H1 (cell line): Measurements from ENCODE around the gene CMTR2. TPM values are rescaled to one million over a fixed set of nuclear protein-coding genes. Genes with fewer than 3 reads are reported as not detected.

ENCODE experiments used
- BCL11A ChIP-seq, 2 experiments: IDR thresholded peaks; one replicate each; pipeline ENCODE4 v1.6.1; 2011; ENCODE audit warnings: low read depth in 2 of 2, low read length in 2 of 2, mild to moderate bottlenecking in 2 of 2
- BRCA1 ChIP-seq: IDR thresholded peaks from 2 replicates; pipeline ENCODE4 v1.6.1; 2012; ENCODE audit warnings: low read depth, low read length, improper control_type of control experiment
- CBX5 ChIP-seq: fragments of 300-800, 300-1000 bp; sonication (generic); IDR thresholded peaks from 2 replicates; pipeline ENCODE4 v1.7.1; 2016; ENCODE audit warnings: antibody characterized with exemption, low read length, low read depth
- CEBPB ChIP-seq: IDR thresholded peaks from 2 replicates; pipeline ENCODE4 v1.6.1; 2012; ENCODE audit warnings: low read depth, low read length
- EGR1 ChIP-seq: IDR thresholded peaks from 2 replicates; pipeline ENCODE4 v1.6.1; 2011; ENCODE audit warnings: low read depth, low read length, borderline replicate concordance
- KDM4A ChIP-seq: IDR thresholded peaks from one replicate; pipeline ENCODE4 v1.7.1; 2012; ENCODE audit warnings: low read depth, mild to moderate bottlenecking, moderate library complexity, low read length, inconsistent platforms; ENCODE audit not compliant: severe bottlenecking
- KDM5A ChIP-seq: fragments of 200-600 bp; IDR thresholded peaks from 2 replicates; pipeline ENCODE4 v1.7.1; 2012; ENCODE audit warnings: mild to moderate bottlenecking, low read length, inconsistent platforms, mixed read lengths
- NRF1 ChIP-seq: IDR thresholded peaks from 2 replicates; pipeline ENCODE4 v1.6.1; 2011; ENCODE audit warnings: mild to moderate bottlenecking, low read depth, low read length, improper control_type of control experiment
- RAD21 ChIP-seq, 2 experiments: IDR thresholded peaks in 1 of 2; conservative IDR thresholded peaks in 1 of 2; 2 replicates each; pipeline ENCODE4 v1.6.1; 2011; ENCODE audit warnings: low read depth in 2 of 2, low read length in 2 of 2, improper control_type of control experiment in 1 of 2, inconsistent platforms in 1 of 2, mild to moderate bottlenecking in 1 of 2, moderate library complexity in 1 of 2
- RXRA ChIP-seq: IDR thresholded peaks from 2 replicates; pipeline ENCODE4 v1.6.1; 2011; ENCODE audit warnings: low read depth, mild to moderate bottlenecking, low read length, moderate library complexity; ENCODE audit not compliant: insufficient read depth
- SP1 ChIP-seq: IDR thresholded peaks from 2 replicates; pipeline ENCODE4 v1.6.1; 2011; ENCODE audit warnings: low read depth, low read length
- SRF ChIP-seq: IDR thresholded peaks from 2 replicates; pipeline ENCODE4 v1.6.1; 2011; ENCODE audit warnings: mild to moderate bottlenecking, low read depth, low read length, moderate library complexity
- polyA plus RNA-seq, 7 experiments: library from polyadenylated mRNA; depleted of rRNA in 3 of 7; stranded (reverse) in 5 of 7; unstranded in 2 of 7; fragments of >200 nt in 5 of 7; fragments of 200-250 nt in 2 of 7; gene quantifications; 1 replicate in 5 of 7; 2 replicates in 1 of 7; 4 replicates in 1 of 7; pipeline versions ENCODE4 v1.2.1 to v1.2.3, GENCODE V29; 2011 to 2013; ENCODE audit warnings: missing spikeins in 2 of 7, mixed read lengths in 2 of 7
- total RNA-seq: library from RNA; stranded (reverse); fragmentation: NEBNext Ultra II Directional; extraction: Animal tissue kit (Norgen Biotek cat#: 25700); gene quantifications from 2 replicates; pipeline ENCODE4 v1.2.1, GENCODE V29; 2021
- TF ChIP-seq, protein P1 (sequence below): fragments of 300-600 bp; sonication (generic); IDR thresholded peaks from 2 replicates; pipeline ENCODE4 v1.7.1; 2012; ENCODE audit warnings: low read length, moderate library complexity, mild to moderate bottlenecking, inconsistent platforms; ENCODE audit not compliant: insufficient replicate concordance

The CMTR2 gene
- total and polyA plus RNA-seq, 2 of the 8 experiments (the other 6 are each of a cell fraction or from before 2014, with no cell fraction given): 8.5 to 12.8 TPM

DNA sequence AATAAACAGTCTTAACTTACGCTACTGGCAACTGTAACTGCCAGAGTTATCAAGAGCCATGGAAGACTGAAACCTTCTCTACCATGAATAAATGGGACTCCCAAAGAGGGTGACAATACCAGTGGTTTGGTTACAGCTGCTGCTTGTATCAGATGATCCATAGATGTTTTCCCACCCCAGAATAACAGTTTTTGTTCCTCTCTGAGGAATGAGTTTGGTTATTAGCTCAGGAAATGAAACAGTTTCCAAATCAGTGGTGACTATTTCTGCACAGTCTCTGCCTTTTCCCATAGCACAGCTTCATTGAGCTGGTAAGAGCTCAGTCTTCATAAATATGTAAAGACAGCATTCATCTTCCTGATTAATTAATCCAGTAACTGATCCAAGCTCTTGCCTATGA is 44.7 kb downstream of the CMTR2 start (continued):
- TF ChIP-seq, protein P1, sequence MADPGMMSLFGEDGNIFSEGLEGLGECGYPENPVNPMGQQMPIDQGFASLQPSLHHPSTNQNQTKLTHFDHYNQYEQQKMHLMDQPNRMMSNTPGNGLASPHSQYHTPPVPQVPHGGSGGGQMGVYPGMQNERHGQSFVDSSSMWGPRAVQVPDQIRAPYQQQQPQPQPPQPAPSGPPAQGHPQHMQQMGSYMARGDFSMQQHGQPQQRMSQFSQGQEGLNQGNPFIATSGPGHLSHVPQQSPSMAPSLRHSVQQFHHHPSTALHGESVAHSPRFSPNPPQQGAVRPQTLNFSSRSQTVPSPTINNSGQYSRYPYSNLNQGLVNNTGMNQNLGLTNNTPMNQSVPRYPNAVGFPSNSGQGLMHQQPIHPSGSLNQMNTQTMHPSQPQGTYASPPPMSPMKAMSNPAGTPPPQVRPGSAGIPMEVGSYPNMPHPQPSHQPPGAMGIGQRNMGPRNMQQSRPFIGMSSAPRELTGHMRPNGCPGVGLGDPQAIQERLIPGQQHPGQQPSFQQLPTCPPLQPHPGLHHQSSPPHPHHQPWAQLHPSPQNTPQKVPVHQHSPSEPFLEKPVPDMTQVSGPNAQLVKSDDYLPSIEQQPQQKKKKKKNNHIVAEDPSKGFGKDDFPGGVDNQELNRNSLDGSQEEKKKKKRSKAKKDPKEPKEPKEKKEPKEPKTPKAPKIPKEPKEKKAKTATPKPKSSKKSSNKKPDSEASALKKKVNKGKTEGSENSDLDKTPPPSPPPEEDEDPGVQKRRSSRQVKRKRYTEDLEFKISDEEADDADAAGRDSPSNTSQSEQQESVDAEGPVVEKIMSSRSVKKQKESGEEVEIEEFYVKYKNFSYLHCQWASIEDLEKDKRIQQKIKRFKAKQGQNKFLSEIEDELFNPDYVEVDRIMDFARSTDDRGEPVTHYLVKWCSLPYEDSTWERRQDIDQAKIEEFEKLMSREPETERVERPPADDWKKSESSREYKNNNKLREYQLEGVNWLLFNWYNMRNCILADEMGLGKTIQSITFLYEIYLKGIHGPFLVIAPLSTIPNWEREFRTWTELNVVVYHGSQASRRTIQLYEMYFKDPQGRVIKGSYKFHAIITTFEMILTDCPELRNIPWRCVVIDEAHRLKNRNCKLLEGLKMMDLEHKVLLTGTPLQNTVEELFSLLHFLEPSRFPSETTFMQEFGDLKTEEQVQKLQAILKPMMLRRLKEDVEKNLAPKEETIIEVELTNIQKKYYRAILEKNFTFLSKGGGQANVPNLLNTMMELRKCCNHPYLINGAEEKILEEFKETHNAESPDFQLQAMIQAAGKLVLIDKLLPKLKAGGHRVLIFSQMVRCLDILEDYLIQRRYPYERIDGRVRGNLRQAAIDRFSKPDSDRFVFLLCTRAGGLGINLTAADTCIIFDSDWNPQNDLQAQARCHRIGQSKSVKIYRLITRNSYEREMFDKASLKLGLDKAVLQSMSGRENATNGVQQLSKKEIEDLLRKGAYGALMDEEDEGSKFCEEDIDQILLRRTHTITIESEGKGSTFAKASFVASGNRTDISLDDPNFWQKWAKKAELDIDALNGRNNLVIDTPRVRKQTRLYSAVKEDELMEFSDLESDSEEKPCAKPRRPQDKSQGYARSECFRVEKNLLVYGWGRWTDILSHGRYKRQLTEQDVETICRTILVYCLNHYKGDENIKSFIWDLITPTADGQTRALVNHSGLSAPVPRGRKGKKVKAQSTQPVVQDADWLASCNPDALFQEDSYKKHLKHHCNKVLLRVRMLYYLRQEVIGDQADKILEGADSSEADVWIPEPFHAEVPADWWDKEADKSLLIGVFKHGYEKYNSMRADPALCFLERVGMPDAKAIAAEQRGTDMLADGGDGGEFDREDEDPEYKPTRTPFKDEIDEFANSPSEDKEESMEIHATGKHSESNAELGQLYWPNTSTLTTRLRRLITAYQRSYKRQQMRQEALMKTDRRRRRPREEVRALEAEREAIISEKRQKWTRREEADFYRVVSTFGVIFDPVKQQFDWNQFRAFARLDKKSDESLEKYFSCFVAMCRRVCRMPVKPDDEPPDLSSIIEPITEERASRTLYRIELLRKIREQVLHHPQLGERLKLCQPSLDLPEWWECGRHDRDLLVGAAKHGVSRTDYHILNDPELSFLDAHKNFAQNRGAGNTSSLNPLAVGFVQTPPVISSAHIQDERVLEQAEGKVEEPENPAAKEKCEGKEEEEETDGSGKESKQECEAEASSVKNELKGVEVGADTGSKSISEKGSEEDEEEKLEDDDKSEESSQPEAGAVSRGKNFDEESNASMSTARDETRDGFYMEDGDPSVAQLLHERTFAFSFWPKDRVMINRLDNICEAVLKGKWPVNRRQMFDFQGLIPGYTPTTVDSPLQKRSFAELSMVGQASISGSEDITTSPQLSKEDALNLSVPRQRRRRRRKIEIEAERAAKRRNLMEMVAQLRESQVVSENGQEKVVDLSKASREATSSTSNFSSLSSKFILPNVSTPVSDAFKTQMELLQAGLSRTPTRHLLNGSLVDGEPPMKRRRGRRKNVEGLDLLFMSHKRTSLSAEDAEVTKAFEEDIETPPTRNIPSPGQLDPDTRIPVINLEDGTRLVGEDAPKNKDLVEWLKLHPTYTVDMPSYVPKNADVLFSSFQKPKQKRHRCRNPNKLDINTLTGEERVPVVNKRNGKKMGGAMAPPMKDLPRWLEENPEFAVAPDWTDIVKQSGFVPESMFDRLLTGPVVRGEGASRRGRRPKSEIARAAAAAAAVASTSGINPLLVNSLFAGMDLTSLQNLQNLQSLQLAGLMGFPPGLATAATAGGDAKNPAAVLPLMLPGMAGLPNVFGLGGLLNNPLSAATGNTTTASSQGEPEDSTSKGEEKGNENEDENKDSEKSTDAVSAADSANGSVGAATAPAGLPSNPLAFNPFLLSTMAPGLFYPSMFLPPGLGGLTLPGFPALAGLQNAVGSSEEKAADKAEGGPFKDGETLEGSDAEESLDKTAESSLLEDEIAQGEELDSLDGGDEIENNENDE: no peak
- TF ChIP-seq KDM4A (no peak), CBX5 (no peak), SP1 (no peak), CEBPB (no peak), KDM5A (no peak), BRCA1 (no peak), RAD21 (IDR thresholded peaks at IDR 0.05 in 1 of 2, conservative IDR thresholded peaks at IDR 0.05 in 1 of 2; ENCODE audit: low read depth in 2 of 2, low read length in 2 of 2) (no peak), EGR1 (no peak), BCL11A (IDR thresholded peaks at IDR 0.05; ENCODE audit: low read depth in 2 of 2, low read length in 2 of 2) (no peak), RXRA (no peak), NRF1 (no peak), SRF (no peak)
